ENCODE data around the gene VPS13D. TPM values are rescaled to one million over a fixed set of nuclear protein-coding genes. Genes with fewer than 3 reads are reported as not detected.

Gene VPS13D
- total RNA-seq, 1 experiment from 2014 or later = 33.1 TPM

- Histone ChIP-seq H3K4me3 (ENCODE audit: low read depth in 2 of 2, low read length in 2 of 2) (peak overlapping the region; percentile 72 to 87), H3K27ac (ENCODE audit: low read length) (peak overlapping the region; percentile 20), H3K9me3 (ENCODE audit: control insufficient read depth, insufficient read depth, low read depth, low read length) (no peaks in the 10 kb centered on the region), H3K4me1 (ENCODE audit: control insufficient read depth, insufficient read depth, low read length) (peaks cover 10% of the 10 kb centered on the region; the same call in 1 of the 2 replicates), H3K27me3 (ENCODE audit: control insufficient read depth, insufficient read depth, low read length) (no peaks in the 10 kb centered on the region), H3K36me3 (ENCODE audit: control insufficient read depth, insufficient read depth, low read length) (peaks cover 5% of the 10 kb centered on the region; the same call in 1 of the 2 replicates)
- ChIA-PET CTCF (no interaction called here), POLR2A (no interaction called here)
- ATAC-seq (no peak), DNase-seq (ENCODE audit: low read depth, low spot score) (no peak)
- intact Hi-C loops (cut with micrococcal nuclease; ENCODE audit: unreplicated experiment) (no loop called here), in situ Hi-C loops (cut with HindIII; ENCODE audit: low pct_unique_long_range_greater_than_20kb, low sequenced_read_pairs) (no loop called here)
- TF ChIP-seq TCF7L2 (IDR thresholded peaks at IDR 0.05; ENCODE audit: low read depth, low read length) (no peak), CTCF (IDR thresholded peaks at IDR 0.05) (no peak), SIN3A (IDR thresholded peaks at IDR 0.05; ENCODE audit: borderline replicate concordance, insufficient read depth, low read depth, low read length) (no peak)
- BruUV-seq (replicated peaks) = no TSS peak
These were observed 1.4 kb downstream of the VPS13D start for GRCh38 chr1:12231276-12231595.

- Histone ChIP-seq H3K36me3 (ENCODE audit: control insufficient read depth, insufficient read depth, low read length) (peaks cover 5% of the 10 kb centered on the region; the same call in 1 of the 2 replicates), H3K4me1 (ENCODE audit: control insufficient read depth, insufficient read depth, low read length) (peaks cover 10% of the 10 kb centered on the region; the same call in 1 of the 2 replicates), H3K9me3 (ENCODE audit: control insufficient read depth, insufficient read depth, low read depth, low read length) (no peaks in the 10 kb centered on the region), H3K27ac (ENCODE audit: low read length) (no peak overlapping the region), H3K27me3 (ENCODE audit: control insufficient read depth, insufficient read depth, low read length) (no peaks in the 10 kb centered on the region), H3K4me3 (ENCODE audit: low read depth in 2 of 2, low read length in 2 of 2) (no peak overlapping the region)
- DNase-seq (ENCODE audit: low read depth, low spot score) (no peak), ATAC-seq (no peak)
- TF ChIP-seq TCF7L2 (IDR thresholded peaks at IDR 0.05; ENCODE audit: low read depth, low read length) (no peak), SIN3A (IDR thresholded peaks at IDR 0.05; ENCODE audit: borderline replicate concordance, insufficient read depth, low read depth, low read length) (no peak), CTCF (IDR thresholded peaks at IDR 0.05) (no peak), REST (IDR thresholded peaks at IDR 0.05; ENCODE audit: insufficient read depth in 1 of 2, low read depth in 2 of 2, low read length in 1 of 2) (no peak), POLR2AphosphoS5 (IDR thresholded peaks at IDR 0.05; ENCODE audit: low read depth, low read length) (no peak)
- ChIA-PET POLR2A (no interaction called here), CTCF (no interaction called here)
- BruUV-seq (replicated peaks) = TSS peak; percentile 49
- in situ Hi-C loops (cut with HindIII; ENCODE audit: low pct_unique_long_range_greater_than_20kb, low sequenced_read_pairs) (no loop called here), intact Hi-C loops (cut with micrococcal nuclease; ENCODE audit: unreplicated experiment) (no loop called here)
These were observed 2.4 kb downstream of the VPS13D start for GRCh38 chr1:12232221-12232620.

Data from Panc1 (cell line).